GM21360 (cell line): ENCODE measurements around the gene PREX1.

ENCODE experiments used
- ATAC-seq: cut with Tn5 transposase; IDR thresholded peaks from one replicate; pipeline ENCODE4 v1.9.1; 2021; ENCODE audit warnings: mild to moderate bottlenecking, moderate library complexity; ENCODE audit not compliant: unreplicated experiment

The PREX1 gene

DNA sequence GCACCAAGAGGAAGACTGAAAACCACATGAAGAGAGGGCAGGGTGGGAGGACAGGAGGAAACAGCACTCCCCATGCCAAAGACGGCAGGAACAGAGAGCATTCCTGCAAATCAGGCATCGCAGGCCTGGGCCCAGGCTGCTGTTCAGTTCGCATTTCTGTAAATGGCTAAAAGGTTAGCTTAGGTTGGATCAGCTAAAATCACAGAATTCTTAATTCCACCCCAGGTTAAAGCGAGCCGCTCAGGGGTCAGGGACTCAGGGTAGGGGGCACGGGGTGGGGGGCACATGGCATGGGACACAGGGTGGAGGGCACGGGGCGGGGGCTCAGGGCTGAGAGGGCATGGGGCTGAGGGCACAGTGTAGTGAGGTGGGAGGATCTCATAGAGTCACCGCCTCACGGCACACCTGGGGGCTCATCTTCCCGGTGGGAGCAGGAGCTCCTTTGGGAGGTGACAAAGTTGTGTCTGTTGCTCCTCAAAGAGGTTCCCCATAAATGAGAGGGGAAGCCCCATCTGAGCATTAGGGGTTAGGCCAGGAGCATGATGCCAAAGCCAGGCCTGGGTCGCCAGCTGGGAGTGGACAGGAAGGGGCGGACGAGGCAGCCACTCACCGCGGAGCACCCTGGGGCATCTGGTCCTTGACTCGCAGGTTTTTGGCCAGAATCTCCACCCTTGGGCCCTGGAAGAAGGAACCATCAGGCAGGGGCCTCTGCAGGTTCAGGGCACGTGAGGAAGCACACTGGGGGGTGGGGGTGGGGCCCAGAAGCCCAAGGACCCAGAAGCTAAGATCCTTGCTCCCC, 200.7 kb downstream of the PREX1 start:
- ATAC-seq, result no peak

DNA sequence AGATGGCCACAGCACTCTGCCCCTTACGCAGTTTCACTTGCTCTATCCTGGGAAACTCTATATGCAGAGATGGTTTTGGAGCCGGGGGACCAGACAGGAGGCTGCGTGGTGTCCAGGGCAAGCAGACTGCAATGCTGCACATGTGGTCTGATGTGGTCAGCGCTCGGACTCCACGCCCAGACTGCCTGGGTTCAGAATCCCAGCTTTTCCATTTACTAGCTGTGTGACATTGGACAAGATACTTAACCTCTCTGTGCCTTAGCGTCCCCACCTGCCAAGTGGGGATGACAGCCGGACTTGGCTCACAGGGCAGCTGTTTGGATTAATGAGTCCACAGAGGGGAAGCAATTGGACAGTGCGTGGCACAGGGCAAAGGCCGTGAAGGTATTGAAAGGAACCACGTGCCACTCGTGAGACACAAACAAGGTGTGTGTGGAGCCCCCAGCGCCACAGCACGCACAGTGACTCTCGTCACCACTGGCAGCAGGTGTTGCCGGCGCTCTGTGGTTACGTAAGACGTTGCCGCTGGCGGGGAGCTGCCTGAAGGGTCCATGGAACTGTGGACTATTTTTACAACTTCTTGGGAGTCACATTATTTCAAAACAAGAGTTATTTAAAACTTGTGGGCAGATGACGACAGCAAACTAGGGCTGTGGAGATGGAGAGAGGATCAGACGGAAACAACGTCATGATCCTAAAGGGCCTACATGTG, 201.4 kb downstream of the PREX1 start:
- ATAC-seq, result no peak

GRCh38 chr20:48625136-48625900, 202.5 kb downstream of the PREX1 start:
- no peak for ATAC-seq

DNA sequence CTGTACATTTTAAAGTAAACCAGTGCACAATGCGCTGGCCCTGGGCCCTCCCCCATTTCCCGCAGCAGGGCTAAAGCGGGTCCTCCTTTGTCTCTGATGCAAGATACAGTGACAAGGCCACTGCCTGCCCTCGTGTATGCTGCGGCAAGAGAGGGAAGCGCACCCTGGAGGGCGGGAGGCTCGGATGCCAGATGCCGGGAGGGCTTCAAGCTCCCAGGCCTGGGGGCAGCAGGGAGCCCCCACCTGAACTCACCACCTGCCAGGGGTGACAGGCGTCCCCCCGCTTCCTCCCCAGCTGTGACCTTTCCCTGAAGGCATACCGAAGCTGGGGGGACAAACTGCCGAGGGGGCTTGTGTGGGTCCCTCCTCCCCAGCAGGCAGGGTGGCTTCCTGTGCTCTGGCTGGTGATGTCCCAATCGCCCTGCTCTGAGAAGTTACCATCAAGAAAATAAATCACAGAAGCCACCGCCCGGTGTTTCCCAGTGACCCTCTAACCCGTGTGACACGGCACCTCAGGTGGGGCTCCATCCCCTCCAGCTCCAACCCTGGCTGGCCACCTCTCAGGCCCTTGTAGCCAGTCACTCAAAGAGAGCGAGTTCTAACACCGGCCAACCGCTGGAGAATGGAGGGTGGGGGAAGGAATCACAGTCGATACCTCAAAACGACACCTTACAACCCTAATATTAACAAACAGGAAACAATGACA, 203.3 kb downstream of the PREX1 start:
- ATAC-seq, result no peak

- no peak for ATAC-seq
These were observed 203.9 kb downstream of the PREX1 start for GRCh38 chr20:48623906-48624265.

DNA sequence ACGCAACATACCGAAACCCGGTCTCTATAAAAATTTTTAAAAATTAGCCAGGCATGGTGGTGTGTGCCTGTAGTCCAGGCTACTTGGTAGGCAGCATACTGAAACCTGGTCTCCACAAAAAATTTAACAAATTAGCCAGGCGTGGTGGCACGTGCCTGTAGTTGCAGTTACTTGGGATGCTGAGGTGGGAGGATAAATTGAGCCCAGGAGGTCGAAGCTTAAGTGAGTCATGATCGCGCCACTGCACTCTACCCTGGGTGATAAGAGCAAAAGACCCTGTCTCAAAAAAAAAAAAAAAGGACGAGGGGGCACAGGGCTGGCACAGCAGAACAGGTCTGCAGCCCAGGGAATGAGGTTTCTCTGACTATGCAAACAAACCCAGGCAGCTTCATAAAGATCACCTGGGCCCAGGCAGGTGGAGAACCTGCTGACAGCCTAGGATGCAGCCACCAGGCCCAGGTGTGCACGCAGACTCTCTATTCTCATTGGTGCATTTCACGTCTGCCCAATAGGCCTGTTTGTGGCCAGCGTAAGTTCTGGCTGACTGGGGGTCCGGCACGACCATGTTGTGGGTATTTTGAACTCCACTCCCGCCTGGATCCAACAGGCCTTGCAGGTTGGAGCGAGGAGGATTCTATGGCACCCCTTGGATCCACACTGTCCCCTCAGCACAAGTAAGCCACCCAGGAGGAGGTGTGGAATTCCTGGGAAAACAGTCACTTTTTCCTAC, 204.5 kb downstream of the PREX1 start:
- ATAC-seq, result no peak

DNA sequence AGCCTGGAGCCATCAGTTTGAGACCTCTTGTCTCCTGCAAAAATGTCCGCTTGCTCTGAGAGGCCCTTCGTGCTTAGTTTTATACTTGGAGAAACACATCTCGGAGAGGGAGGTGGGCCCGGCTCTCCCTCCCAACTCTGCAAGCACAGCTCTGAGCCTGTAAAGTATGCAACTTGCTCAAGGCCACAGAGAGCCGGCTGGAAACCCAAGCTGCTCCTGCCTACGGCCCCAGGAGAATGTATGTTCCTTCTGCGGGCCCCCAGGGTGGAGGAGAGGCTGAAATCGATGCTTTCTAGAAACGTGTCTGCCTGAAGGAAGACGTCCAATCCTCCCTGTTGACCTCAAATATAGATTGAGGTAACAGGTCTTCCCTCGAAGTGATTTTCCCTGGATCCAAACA, 205.4 kb downstream of the PREX1 start:
- ATAC-seq, result no peak

DNA sequence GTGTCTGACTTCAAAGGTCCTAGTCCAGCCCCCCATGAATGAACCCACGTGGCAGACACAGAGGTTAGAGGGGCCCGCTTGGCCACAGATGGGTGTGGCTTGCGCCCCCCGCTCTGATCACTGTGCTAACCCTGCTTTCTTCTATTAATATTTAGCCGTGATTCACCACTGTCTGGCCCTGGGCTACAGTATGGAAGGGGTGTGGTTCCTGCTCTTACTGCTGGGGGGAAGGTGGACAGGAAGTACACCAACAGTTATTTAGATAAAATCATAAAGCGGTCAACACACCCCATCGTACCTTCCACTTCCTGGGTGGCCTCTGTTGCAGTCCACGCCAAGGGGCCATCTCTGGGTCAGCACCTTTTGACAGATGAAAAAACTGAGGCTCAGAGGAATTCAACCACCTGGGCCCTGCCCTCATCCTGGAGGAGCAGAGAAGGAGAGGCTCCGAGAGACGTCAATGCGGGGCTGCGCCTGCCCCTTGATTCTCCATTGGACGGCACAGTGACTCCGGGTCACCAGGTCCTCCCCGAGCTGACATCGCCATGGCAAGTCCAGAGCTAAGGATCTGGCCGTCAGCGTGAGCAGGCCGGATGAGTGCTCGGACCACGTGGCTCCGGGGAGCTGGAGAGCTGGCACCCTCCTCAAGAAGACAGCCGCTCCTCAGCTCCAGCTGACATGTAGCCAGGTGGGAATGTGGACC, 206.3 kb downstream of the PREX1 start:
- no peak for ATAC-seq

- ATAC-seq, result no peak
These were observed 207.1 kb downstream of the PREX1 start for GRCh38 chr20:48620507-48621375.

- ATAC-seq, result no peak
These were observed 207.7 kb downstream of the PREX1 start for GRCh38 chr20:48620154-48620506.

- no peak for ATAC-seq
These were observed 208.4 kb downstream of the PREX1 start for GRCh38 chr20:48619126-48620101.

- ATAC-seq, result no peak
These were observed 209.2 kb downstream of the PREX1 start for GRCh38 chr20:48618631-48619030.

- ATAC-seq, result no peak
These were observed 209.7 kb downstream of the PREX1 start for GRCh38 chr20:48618052-48618451.

- no peak for ATAC-seq
These were observed 210.3 kb downstream of the PREX1 start for GRCh38 chr20:48617481-48617880.

GRCh38 chr20:48616481-48616880, 211.3 kb downstream of the PREX1 start:
- ATAC-seq, result no peak

DNA sequence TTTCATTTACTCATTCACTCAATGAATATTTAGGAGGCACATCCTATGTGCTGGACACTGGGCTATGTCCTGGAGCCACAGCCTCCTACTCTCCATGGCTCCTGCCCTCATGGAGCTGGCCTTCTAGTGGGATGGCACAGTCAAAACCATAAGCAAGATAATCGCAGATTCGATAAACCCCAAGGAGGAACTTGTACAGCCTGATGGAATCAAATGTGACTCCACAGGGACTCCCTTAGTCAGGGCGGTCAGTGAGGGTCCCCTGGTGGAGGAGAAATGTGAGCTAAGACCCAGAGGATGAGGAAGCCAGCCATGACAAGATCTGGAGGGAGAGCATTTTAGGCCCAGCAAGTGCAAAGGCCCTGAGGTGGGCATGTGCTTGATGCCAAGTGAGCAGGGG, 211.9 kb downstream of the PREX1 start:
- ATAC-seq, result no peak

DNA sequence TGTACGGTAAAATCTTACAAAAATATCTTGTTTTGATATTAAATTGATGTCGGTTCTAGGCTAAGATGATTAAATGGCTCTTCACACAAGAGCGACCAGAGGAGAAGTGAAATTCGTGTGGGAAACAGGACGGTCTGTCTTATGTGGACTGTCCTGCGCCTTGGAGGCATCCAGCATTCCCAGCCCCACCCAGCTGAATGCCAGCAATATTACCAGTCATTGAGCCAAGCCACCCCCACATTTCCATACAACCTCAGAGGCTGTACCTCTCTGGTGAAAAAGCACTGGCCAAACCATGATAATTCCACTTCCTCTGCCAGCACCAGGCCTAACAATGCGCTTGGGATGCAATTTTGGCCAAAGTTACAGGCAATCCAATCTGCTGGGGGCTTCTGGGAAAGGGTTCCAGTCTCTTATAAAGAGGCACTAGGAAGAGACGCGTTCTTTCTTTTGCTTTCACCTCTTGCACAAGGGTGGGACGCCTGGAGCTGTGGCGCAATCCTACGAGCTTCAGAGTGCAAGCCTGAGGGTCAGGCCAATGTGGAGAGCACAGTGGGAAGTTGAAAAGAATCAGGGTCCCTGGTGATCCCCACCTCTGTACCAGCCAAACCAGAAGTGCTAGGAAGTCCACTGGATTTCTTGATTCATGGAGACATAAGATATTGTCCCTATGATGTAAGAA, 213.1 kb downstream of the PREX1 start:
- no peak for ATAC-seq
